HG02938 (cell line): ENCODE measurements around the gene ANKRD27.
"Not testable (repeated sequence)": the region's sequence is repeated elsewhere in the genome, so short reads cannot be mapped to it uniquely, and the experiment has no call there.

Source experiments
- ATAC-seq: cut with Tn5 transposase; IDR thresholded peaks from one replicate; pipeline ENCODE4 v1.9.1; 2021; ENCODE audit warnings: mild to moderate bottlenecking, moderate library complexity; ENCODE audit not compliant: unreplicated experiment

The ANKRD27 gene

GRCh38 chr19:32674931-32675719, at the start of gene ANKRD27:
TSS of gene ANKRD27 (minus strand) at chr19:32675180. CDS start at chr19:32659015, 16,165 bp downstream.
- ATAC-seq: peak; percentile 96

- no peak for ATAC-seq
These were observed 45.9 kb upstream of the ANKRD27 start for GRCh38 chr19:32720936-32721250.

- ATAC-seq: no peak
These were observed 45.4 kb upstream of the ANKRD27 start for GRCh38 chr19:32720216-32720935.

GRCh38 chr19:32719611-32720059, 44.7 kb upstream of the ANKRD27 start, which contains the start of gene TDRD12:
TSS of gene TDRD12 (plus strand) at chr19:32719767. CDS start at chr19:32720073, 306 bp downstream.
- ATAC-seq: no peak

- no peak for ATAC-seq
These were observed 43.3 kb upstream of the ANKRD27 start for GRCh38 chr19:32718286-32718685.

- ATAC-seq: no peak
These were observed 42.5 kb upstream of the ANKRD27 start for GRCh38 chr19:32717496-32717895.

- ATAC-seq: not testable (repeated sequence)
These were observed 41.2 kb upstream of the ANKRD27 start for GRCh38 chr19:32716203-32716602.

- no peak for ATAC-seq
These were observed 36.8 kb upstream of the ANKRD27 start for GRCh38 chr19:32711747-32712146.

GRCh38 chr19:32709032-32709431, 34.1 kb upstream of the ANKRD27 start:
- no peak for ATAC-seq

- no peak for ATAC-seq
These were observed 33.5 kb upstream of the ANKRD27 start for GRCh38 chr19:32708457-32708856.

GRCh38 chr19:32704006-32704405, 29.0 kb upstream of the ANKRD27 start:
- not testable (repeated sequence) for ATAC-seq

GRCh38 chr19:32702010-32702409, 27.0 kb upstream of the ANKRD27 start:
- ATAC-seq: no peak

GRCh38 chr19:32700129-32700528, 25.1 kb upstream of the ANKRD27 start:
- ATAC-seq: not testable (repeated sequence)

GRCh38 chr19:32696771-32697170, 21.8 kb upstream of the ANKRD27 start:
- ATAC-seq: not testable (repeated sequence)

- ATAC-seq: not testable (repeated sequence)
These were observed 20.5 kb upstream of the ANKRD27 start for GRCh38 chr19:32695506-32695905.

GRCh38 chr19:32694851-32695250, 19.9 kb upstream of the ANKRD27 start:
- ATAC-seq: not testable (repeated sequence)

- not testable (repeated sequence) for ATAC-seq
These were observed 19.3 kb upstream of the ANKRD27 start for GRCh38 chr19:32694316-32694715.

- not testable (repeated sequence) for ATAC-seq
These were observed 18.4 kb upstream of the ANKRD27 start for GRCh38 chr19:32693151-32694108.

- peak; percentile 4 for ATAC-seq
These were observed 17.7 kb upstream of the ANKRD27 start for GRCh38 chr19:32692727-32693061.

GRCh38 chr19:32691952-32692726, 17.2 kb upstream of the ANKRD27 start:
- peak; percentile 60 for ATAC-seq
